GM18951 (cell line): ENCODE results near the gene PECR.
"Not testable (repeated sequence)": the region's sequence is repeated elsewhere in the genome, so short reads cannot be mapped to it uniquely, and the experiment has no call there.

Experiments used
- POLR2A ChIP-seq: IDR thresholded peaks from 4 replicates; pipeline ENCODE4 v1.6.1; 2011; ENCODE audit warnings: mild to moderate bottlenecking; ENCODE audit not compliant: insufficient read length, insufficient read depth; ENCODE audit errors: extremely low read depth
- in situ Hi-C: fragments of 300-500 bp; cut with MboI; formaldehyde crosslinking; loops from one replicate; pipeline ENCODE4 v1.12.0; 2022; ENCODE audit warnings: low sequenced_read_pairs, mixed read lengths, inconsistent platforms; ENCODE audit not compliant: unreplicated experiment

The PECR gene

DNA sequence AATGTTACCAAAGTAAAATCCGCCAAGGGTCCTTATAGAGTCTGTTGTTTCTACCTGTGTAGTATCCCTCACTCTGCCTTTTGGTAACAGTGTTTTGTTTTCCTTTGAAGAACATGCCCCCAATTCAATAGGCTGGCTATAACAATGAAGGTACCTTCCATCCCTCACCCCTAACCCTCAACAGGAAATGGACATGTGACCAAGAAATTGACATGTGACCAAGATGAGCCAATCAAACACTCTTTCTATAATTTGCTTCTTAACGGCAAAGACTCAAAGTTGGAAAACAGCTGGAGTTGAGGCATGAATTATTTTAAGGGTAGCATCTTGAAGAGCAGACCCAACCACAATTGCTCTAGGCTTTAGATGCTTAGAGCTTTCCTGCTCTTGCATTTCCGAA lies 62.9 kb downstream of the PECR start:
- in situ Hi-C loops = no loop called here
- no peak for TF ChIP-seq POLR2A

DNA sequence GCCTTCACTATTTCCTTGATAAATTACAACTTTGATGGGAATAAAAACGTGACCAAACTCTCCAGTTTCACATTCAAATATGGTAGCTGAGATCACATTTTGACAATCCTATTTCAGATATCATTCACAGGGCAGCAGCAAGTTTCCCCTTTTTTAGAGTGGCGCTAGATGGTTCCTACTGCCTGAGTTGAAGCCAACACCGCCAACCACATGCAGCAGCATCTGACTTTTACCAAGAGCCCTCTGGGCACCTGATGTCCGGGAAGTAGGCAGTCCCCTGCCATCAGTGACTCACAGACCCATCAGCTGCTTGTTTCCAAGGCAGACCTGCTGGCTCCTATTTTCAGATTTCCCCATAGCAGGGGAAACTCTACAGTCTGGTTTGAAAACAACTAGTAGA lies 64.2 kb downstream of the PECR start:
- in situ Hi-C loops = no loop called here

DNA sequence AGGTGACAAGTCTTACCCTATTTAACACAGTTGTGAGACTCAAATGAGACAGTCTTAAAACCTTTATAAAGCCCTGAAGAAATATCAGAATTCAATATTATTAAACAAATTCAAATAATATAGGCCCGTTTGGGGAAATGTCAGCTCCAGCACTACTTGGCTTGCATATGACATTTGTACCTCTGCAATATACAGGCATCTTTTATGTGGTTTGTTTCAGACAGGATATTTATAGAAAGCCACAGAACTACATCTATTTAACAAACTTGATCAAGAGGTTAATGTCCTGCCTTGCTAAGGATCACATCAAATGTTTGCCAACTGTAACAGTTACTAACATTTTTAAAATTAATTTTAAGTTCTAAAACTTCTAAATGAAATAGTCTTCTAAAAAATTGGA lies 65.0 kb downstream of the PECR start:
- in situ Hi-C loops = no loop called here
- no peak for TF ChIP-seq POLR2A

More for the DNA sequence above, 64.2 kb downstream of the PECR start:
- TF ChIP-seq POLR2A = peak; percentile 26

DNA sequence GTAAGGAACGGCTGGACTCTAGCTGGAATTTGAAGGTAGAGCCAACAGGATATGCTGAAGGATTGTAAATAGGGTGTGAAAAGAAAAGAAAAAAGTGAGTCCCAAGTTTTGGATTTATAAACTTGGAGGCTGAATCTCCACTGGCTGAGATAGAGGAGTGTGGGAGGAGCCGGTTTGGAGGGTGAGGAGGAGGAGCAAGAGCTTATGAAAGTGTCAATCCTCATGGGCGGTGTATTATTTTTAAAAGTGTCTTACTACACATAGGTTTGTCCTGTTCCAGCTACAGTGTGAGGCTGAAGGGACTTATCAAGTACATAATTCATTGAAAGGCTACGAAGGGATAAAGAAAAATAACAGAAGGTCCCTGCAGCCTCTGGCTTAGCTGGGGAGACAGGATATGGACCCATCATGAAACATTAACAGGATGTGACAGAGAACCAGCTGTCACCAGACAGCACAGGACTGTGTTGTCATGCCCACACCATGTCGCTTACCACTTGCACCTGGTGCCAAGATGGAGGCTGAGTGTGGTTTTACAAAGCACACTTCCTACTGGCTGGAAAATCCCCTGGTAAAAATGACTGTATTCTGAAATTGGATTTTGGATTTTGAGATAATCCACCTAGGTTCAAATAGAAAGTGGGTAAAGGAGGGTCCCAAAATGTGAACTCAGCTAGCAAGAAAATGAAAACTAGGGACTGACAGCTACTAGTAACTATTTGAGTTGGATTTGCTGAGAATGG lies 65.7 kb downstream of the PECR start:
- in situ Hi-C loops = no loop called here
- peak; percentile 56 for TF ChIP-seq POLR2A

DNA sequence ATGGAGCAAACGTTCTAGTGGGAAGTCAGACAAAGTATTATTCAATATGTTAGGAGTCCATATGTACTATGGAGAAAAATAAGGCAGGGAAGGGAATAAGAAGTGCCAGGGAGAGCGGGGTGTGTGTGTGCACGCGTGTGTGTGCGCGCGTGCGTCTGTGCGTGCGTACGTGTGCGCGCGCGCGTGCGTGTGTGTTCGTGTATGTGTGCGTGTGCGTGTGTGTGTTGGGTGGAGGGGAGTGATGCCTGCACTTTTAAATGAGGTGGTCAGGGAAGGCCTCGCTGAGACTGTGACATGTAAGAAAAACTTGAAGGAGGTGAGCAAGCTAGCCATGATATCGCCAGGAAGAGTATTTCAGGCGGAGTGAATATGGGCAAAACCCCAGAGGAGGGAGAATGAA lies 66.6 kb downstream of the PECR start:
- in situ Hi-C loops = no loop called here
- no peak for TF ChIP-seq POLR2A

DNA sequence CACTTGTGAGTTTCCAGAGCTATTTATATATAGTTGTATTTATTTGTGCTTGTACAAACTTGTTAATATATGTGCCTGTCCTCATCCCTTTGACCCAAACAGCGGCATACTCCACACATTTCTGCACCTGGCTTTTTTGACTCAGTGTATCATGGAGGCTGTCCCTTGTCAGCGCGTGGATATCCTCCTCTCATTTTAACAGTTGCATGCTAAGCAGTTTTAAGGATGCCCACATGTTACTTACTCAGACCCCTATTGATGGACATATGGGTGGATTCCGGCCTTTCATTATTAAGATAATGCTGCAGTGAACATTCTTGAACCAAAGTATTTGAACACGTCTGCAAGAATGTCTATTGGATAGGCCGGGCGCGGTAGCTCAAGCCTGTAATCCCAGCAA lies 67.6 kb downstream of the PECR start:
- in situ Hi-C loops = no loop called here
- TF ChIP-seq POLR2A = no peak

DNA sequence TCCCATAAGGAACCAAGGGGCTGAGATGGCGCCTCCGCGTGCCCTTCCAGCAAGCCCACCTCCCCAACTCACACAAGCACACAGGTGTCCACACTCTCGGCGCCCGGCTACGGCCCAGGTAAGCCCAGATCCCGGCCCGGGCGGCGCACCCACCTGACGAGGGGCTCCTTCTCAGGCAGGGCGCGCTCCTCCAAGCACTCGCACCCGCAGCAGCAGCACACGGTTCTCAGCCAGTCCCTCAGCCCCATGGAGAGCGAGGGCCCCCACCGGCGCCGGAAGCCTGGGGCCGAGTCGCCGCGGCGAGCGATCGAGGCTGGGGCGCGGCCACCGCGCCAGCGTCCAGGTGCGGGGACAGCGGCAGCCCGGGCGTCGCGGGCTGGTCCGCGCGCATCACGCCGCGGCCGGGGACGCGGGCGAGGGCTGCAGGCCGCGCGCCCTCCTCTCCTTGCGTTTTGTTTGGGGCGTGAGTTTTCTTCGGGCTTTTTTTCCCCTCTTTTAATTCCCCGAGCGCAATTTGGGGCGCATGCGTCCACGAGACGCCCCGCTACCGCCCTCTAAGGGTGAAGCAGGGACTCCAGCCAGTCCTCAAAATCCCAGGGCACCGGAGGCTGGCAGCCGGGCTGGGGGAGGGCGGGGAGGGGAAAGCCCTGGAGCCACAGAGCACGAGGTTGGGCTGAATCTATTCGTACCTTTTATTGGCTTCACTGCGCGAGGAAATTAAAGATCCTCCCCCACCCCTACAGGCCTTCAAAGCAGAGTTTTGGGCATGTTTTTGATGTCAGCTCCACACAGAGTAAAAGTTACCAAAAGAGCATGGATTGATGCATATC lies 68.3 kb downstream of the PECR start, which contains the start of gene MREG:
TSS of gene MREG (minus strand) at position 472 of the 830 bp plus-strand sequence. CDS start at position 248, 224 bp downstream.
- in situ Hi-C loops = no loop called here
- TF ChIP-seq POLR2A = peak; percentile 75

DNA sequence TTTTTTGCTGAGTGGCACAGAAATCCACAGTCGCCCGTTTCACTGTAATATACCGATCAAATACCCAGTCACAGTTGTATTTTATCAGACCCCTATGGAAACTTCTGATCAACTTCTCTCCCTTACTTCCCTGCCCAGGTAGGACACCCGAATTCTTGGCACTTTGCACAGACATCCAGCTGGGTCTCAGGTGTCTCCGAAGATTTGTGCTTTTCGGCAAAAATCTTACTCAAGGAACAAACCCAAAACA lies 68.9 kb downstream of the PECR start:
- in situ Hi-C loops = no loop called here
- TF ChIP-seq POLR2A = no peak

DNA sequence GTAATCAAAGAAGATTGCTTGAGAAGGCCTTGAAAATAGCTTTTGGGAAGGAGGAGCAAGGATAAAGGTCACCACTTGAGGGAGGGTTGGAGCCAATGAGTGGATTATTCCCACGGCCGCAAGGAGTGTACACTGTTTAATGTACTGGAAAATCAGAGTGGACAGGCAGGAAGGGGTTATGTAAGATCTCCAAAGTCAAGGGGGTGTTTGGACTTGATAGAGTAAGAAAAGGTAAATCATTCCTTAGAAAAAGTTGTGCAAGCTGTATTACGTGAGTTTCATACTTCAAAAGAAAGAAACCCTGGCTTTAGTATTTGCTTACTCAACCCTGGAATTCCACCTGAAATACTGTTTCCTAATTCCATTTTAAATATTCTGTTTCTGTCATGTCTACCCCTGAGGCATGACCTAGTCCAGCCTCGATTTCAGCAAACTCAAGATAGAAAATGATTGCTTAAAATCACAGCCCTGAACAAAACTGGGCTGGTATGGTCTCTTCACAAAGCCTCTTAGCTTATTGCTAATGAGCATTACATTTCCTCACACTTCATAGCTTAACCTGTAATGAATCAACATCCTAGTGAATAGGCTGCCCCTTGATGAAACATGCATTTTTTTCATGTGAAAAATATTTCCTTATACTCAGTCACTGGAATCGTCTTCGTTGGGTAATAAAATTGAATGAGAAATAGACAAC lies 69.3 kb downstream of the PECR start:
- in situ Hi-C loops = no loop called here
- no peak for TF ChIP-seq POLR2A

DNA sequence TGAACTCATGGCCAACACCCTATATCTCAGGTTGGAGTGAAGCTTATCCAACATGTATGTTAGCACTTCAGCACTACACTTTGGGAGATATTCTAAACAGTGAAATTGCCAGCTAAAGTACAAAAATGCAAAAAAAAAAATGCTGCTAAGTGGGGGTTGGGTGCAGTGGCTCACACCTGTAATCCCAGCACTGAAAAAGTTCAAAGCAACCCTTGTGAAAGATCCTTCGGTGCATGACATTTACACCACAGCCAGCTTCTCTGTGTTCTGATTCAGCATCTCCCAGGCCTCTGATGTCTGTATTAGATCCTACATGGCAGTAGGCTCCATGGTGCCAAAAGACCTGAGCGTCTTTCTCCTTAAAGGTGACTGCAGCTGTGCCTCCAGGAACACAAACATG lies 72.4 kb downstream of the PECR start:
- in situ Hi-C loops = not testable (repeated sequence)

DNA sequence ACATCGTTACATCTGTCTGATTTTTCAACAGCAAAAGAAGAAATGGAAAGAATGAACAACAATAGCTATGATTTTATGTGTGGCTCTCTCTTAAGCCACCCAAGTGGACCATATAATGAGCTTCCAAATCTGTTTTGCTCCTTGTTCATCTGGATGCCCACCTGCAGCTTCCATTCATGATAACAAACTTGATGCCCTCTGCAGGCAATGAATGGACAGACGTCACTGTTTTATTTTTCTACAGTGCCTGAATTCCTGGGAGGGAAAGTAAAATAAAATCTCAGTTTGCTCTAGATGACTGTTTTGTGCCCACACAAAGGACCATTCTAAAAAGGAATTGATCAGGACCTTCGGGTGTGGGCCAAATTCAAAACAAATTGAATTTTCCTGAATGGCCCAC lies 73.2 kb downstream of the PECR start:
- TF ChIP-seq POLR2A = no peak
- in situ Hi-C loops = no loop called here

DNA sequence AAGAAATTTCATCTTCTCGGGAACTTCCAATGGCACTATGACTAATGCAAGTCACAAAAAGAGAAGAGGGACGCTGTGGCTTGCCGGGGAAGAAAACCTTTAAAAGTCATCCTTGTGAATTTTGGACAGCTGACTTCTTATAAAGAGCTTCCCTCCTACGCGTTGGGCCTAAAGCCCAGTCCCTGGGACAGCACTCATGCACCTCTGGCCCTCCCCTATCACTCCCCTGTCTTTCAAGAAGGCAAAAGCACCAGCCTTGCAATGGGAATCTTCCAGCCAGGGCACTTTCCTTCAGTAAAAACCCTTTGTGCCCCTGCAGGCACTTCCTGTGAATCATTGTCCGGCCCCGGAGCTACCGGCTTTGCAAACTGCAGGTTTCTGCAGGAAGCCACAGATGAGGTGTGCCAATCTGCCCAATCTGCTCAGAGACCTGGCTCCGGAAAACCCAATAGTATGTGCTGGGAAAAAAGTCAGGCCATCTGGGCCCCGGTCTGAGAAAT lies 75.4 kb downstream of the PECR start:
- TF ChIP-seq POLR2A = peak; percentile 48
- in situ Hi-C loops = no loop called here

DNA sequence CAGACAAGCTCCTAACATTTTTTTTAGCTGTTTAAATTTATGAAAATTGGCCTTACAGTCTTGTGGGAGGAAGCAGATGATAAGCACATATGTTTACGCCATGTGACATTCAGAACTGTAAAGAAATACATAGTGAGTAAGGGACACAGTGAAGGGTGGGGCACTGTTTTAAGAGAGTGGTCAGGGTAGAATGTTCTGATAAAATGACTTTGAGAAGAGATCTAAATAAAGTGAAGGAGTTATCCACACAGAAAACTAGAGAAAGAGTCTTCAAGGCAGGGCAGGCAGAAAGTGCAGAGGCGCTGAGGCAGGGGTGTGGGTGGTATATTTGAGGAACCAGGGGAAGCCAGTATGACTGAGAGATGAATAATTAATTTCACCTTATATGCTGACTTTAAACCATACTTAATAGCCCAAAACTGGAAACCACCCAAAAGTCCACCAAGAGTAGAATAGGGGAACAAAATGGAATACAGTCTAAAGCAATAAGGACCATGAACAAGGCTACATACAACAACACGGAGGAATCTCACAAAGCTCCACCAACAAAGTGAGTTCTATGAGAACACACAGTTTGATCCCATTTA lies 76.8 kb downstream of the PECR start:
- in situ Hi-C loops = no loop called here
- no peak for TF ChIP-seq POLR2A

DNA sequence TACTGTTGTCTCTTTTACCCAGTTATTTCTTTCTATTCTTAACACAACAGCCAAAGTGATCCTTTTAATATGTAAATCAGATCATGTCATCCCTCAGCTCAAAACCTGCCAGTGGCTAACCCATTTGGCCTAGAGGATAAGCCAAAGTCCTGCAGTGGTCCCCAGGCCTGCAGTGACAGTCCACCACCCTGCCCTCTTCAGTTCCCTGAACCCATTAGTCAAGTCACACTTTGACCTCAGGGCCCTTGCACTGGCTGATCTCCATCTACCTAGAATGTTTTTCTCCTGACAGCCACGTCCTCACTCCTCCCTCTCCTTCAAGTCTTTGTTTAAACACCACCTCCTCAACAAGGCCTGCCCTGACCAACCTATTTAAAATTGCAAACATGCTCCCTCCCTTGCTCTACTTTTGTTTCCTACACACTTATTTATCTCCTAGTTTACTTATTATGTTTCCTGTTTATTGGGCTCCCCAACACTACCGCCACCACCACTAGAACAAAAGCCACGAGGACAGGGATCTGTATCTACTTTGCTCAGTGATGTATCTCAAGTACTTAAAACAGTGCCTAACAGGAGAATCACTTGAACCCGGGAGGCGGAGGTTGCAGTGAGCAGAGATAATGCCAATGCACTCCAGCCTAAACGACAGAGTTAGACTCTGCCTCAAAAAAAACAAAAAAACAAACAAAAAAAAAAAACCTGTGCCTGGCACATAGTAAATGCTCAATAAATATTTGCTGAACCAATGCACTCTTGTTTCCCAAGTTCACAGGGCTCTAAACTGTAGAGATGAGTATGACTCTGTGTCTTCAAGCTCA lies 77.5 kb downstream of the PECR start:
- in situ Hi-C loops = no loop called here
- no peak for TF ChIP-seq POLR2A
